NCI-H146 treated with DMSO at 0.1 percent for 48 hours (cell line): ENCODE measurements around the gene INO80B.
"Not testable (repeated sequence)": the region's sequence is repeated elsewhere in the genome, so short reads cannot be mapped to it uniquely, and the experiment has no call there.

Source experiments
- DNase-seq: peaks from one replicate; lab custom pipeline; 2025; ENCODE audit not compliant: unreplicated experiment; lab: John Stamatoyannopoulos, UW

INO80B gene

GRCh38 chr2:74447230-74447999 is 7.5 kb upstream of the INO80B start:
- no peak for DNase-seq

- DNase-seq: no peak
These were observed 6.1 kb upstream of the INO80B start for GRCh38 chr2:74448771-74449170.

GRCh38 chr2:74450570-74451190 is 4.2 kb upstream of the INO80B start:
- DNase-seq: no peak

DNA sequence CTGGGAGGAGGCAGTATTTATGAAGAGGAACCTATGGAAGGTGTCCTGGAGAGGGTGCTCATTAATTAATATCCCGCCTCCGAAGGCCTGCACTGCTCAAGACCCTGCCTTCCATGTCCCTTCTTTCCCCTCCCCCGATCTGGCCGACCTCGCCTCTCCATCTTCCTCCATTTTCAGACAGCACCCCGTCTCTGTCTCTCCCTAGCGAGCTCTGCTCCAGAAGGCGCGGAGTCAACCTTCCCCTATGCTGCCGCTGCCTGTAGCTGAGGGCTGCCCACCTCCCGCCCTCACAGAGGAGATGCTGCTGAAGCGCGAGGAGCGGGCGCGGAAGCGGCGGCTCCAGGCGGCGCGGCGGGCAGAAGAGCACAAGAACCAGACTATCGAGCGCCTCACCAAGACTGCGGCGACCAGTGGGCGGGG is 2.3 kb downstream of the INO80B start:
- no peak for DNase-seq

- peak; percentile 74 for DNase-seq
These were observed 2.8 kb downstream of the INO80B start for GRCh38 chr2:74457549-74458131.

GRCh38 chr2:74458132-74458937 is 3.4 kb downstream of the INO80B start, which contains the start of gene WBP1:
Gene WBP1, plus strand, starts transcription at chr2:74458438. Its CDS starts 165 bp downstream, at chr2:74458603.
- DNase-seq: peak; percentile 99

DNA sequence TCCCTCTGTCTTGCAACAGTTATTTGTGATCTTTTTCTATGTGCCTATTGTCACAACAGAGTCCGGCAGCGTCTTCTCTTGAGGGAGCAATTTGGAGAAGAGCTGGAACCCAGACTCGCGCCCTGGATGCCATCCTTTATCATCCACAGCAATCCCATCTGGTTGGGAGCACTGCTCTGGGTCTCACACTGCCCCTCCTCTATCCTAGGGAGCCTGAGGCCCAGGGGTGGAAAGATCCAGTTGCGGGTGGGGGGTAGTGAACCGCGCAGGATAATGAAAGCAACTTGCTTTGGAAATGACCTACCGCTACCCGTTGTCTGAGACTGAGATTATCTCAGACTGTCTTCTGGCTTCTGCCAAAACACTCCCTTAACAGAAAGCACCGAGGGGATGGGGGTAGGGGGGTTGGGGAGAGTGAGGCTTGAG is 4.1 kb downstream of the INO80B start:
- DNase-seq: no peak

DNA sequence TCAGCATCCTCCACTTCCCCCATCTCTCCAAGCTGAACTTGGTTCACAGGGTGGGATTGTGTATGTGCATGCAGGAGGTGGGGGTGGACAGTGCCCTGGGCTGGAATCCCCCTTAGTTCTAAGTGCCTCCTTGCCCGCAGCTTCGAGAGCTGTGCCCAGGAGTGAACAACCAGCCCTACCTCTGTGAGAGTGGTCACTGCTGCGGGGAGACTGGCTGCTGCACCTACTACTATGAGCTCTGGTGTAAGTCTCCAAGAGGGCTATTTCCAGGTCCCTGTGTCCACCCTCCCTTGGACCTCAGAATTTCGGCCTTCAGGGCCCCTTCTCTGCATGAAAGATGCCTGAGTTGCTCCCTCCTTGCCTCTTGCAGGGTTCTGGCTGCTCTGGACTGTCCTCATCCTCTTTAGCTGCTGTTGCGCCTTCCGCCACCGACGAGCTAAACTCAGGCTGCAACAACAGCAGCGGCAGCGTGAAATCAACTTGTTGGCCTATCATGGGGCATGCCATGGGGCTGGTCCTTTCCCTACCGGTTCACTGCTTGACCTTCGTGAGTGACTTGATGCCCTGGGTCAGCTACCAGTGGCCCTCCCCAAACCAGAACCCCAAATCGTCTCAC is 4.7 kb downstream of the INO80B start:
- not testable (repeated sequence) for DNase-seq

- DNase-seq: not testable (repeated sequence)
These were observed 5.3 kb downstream of the INO80B start for GRCh38 chr2:74460187-74460586.

- no peak for DNase-seq
These were observed 6.5 kb downstream of the INO80B start for GRCh38 chr2:74461187-74462053.

DNA sequence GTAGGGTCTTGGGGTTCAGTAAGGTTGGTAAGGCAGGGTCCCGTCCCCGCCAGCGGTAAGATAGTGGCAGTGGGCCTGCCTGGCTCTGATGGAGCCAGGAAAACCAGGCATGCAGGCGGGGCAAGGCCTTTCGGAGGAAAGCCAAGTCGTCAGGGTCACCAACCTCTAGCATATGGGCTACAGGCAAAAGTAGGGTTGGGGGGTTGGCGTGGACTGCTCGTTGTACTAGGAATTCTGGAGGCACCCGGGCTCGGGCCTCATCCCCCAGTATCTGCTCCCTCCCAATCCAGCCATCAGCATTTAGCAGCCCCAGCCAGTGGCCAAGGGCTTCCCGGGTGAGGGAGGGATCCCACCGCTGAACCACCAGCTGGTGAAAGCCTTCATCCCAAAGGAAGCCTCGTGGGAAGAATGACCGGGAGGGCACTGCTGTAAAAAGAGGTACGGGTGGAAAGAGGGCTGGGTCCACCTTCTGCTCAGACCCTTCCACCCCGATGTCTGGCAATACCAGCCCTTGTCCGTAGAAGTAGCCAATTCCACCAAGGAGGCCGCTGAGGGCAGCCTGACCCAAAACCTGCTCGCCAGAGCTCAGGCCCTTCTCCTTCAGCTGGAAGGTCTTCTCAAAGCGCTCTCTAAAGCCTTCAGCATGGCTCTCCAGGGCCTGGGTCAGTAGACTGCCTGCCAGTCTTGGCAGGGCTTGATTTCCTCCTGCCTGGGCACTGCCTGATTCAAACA is 7.3 kb downstream of the INO80B start:
- no peak for DNase-seq

GRCh38 chr2:74462786-74463105 is 7.9 kb downstream of the INO80B start:
- no peak for DNase-seq

GRCh38 chr2:74464406-74464805 is 9.5 kb downstream of the INO80B start:
- no peak for DNase-seq

- DNase-seq: not testable (repeated sequence)
These were observed 15.9 kb downstream of the INO80B start for GRCh38 chr2:74470742-74471141.

- DNase-seq: no peak
These were observed 16.6 kb downstream of the INO80B start for GRCh38 chr2:74471332-74472065.

- DNase-seq: peak; percentile 70
These were observed 17.4 kb downstream of the INO80B start, which contains the start of gene MRPL53 for GRCh38 chr2:74472086-74472944. Gene MRPL53, minus strand, starts transcription at chr2:74472680. Its CDS starts 20 bp downstream, at chr2:74472660.

GRCh38 chr2:74472945-74473258 is 18.0 kb downstream of the INO80B start:
- no peak for DNase-seq

GRCh38 chr2:74474481-74474880 is 19.6 kb downstream of the INO80B start:
- DNase-seq: no peak
